ENCODE results near the gene RNF167. TPM values are rescaled to one million over a fixed set of nuclear protein-coding genes. Genes with fewer than 3 reads are reported as not detected.

The RNF167 gene
- total and polyA plus RNA-seq, 2 of the 13 experiments (the other 11 are each of a cell fraction or from before 2014, with no cell fraction given), result 44.1 to 45.4 TPM

DNA sequence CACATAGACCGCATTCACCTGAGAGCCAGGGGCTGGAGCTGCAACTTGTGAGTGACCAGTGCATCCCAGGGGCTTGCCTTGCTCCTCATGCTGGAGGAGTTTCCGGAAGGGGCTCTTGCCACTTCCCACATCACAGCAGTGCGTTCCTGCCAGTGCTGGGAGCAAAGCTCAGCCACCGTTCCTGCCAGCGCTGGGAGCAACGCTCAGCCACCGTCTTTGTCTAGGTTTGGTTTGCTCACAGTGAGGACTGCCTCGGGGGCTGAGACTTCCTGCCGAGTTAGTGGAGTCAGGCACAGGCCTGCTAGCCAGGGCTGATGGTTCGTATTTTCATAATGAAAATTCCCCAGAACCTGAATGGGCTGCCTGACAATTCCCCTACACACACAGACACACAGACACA, 31.8 kb upstream of the RNF167 start (continued):
- TF ChIP-seq, protein P1, sequence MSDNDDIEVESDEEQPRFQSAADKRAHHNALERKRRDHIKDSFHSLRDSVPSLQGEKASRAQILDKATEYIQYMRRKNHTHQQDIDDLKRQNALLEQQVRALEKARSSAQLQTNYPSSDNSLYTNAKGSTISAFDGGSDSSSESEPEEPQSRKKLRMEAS (IDR thresholded peaks at IDR 0.05), result peak; percentile 73
- TF ChIP-seq ZNF331 (CRISPR knock-in tag; IDR thresholded peaks at IDR 0.05) (peak; percentile 68; the same call in 1 of the 2 replicates), ZNF883 (CRISPR knock-in tag; IDR thresholded peaks at IDR 0.05; ENCODE audit: not compliant biosample characterization) (no peak), ZNF143 (CRISPR knock-in tag; IDR thresholded peaks at IDR 0.05) (0 out of 2 replicates have a peak, but pooled peaks have one; percentile 34), ZNF644 (CRISPR knock-in tag; IDR thresholded peaks at IDR 0.05; ENCODE audit: low read depth) (peak; percentile 35; the same call in 1 of the 2 replicates), ELF1 (CRISPR knock-in tag; IDR thresholded peaks at IDR 0.05) (peak; percentile 85), ZNF768 (CRISPR knock-in tag; IDR thresholded peaks at IDR 0.05) (peak; percentile 58; the same call in 1 of the 2 replicates), KAT8 (CRISPR knock-in tag; IDR thresholded peaks at IDR 0.05) (peak; percentile 69; the same call in 1 of the 2 replicates), YEATS4 (CRISPR knock-in tag; IDR thresholded peaks at IDR 0.05; ENCODE audit: borderline replicate concordance) (peak; percentile 48; the same call in 1 of the 2 replicates), ZNF598 (CRISPR knock-in tag; IDR thresholded peaks at IDR 0.05; ENCODE audit: borderline replicate concordance) (0 out of 2 replicates have a peak, but pooled peaks have one; percentile 24), ZNF3 (CRISPR knock-in tag; IDR thresholded peaks at IDR 0.05) (no peak), BRD4 (CRISPR knock-in tag; IDR thresholded peaks at IDR 0.05) (peak; percentile 64; the same call in 1 of the 2 replicates), XRCC5 (optimal IDR thresholded peaks at IDR 0.05; ENCODE audit: low read length) (peak; percentile 49), NFIB (CRISPR knock-in tag; IDR thresholded peaks at IDR 0.05; ENCODE audit: borderline replicate concordance) (no peak), ZNF747 (CRISPR knock-in tag; IDR thresholded peaks at IDR 0.05; ENCODE audit: borderline replicate concordance) (0 out of 2 replicates have a peak, but pooled peaks have one; percentile 11), ZNF136 (CRISPR knock-in tag; IDR thresholded peaks at IDR 0.05; ENCODE audit: low read depth) (0 out of 2 replicates have a peak, but pooled peaks have one; percentile 54), CHCHD3 (CRISPR knock-in tag; IDR thresholded peaks at IDR 0.05) (no peak), ZNF678 (CRISPR knock-in tag; IDR thresholded peaks at IDR 0.05) (no peak), HDAC2 (CRISPR knock-in tag; IDR thresholded peaks at IDR 0.05) (peak; percentile 84), TBX2 (CRISPR knock-in tag; IDR thresholded peaks at IDR 0.05; ENCODE audit: borderline replicate concordance) (0 out of 2 replicates have a peak, but pooled peaks have one; percentile 16)
- TF ChIP-seq, protein P2, sequence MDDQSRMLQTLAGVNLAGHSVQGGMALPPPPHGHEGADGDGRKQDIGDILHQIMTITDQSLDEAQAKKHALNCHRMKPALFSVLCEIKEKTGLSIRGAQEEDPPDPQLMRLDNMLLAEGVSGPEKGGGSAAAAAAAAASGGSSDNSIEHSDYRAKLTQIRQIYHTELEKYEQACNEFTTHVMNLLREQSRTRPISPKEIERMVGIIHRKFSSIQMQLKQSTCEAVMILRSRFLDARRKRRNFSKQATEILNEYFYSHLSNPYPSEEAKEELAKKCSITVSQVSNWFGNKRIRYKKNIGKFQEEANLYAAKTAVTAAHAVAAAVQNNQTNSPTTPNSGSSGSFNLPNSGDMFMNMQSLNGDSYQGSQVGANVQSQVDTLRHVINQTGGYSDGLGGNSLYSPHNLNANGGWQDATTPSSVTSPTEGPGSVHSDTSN (CRISPR knock-in tag; IDR thresholded peaks at IDR 0.05; ENCODE audit: borderline replicate concordance), result no peak
- TF ChIP-seq, protein P3, sequence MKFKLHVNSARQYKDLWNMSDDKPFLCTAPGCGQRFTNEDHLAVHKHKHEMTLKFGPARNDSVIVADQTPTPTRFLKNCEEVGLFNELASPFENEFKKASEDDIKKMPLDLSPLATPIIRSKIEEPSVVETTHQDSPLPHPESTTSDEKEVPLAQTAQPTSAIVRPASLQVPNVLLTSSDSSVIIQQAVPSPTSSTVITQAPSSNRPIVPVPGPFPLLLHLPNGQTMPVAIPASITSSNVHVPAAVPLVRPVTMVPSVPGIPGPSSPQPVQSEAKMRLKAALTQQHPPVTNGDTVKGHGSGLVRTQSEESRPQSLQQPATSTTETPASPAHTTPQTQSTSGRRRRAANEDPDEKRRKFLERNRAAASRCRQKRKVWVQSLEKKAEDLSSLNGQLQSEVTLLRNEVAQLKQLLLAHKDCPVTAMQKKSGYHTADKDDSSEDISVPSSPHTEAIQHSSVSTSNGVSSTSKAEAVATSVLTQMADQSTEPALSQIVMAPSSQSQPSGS (CRISPR knock-in tag; IDR thresholded peaks at IDR 0.05), result peak; percentile 40; the same call in 1 of the 2 replicates
- TF ChIP-seq, protein P4, sequence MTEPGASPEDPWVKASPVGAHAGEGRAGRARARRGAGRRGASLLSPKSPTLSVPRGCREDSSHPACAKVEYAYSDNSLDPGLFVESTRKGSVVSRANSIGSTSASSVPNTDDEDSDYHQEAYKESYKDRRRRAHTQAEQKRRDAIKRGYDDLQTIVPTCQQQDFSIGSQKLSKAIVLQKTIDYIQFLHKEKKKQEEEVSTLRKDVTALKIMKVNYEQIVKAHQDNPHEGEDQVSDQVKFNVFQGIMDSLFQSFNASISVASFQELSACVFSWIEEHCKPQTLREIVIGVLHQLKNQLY (CRISPR knock-in tag; IDR thresholded peaks at IDR 0.05), result no peak; the same call in 1 of the 2 replicates
- TF ChIP-seq, protein P5, sequence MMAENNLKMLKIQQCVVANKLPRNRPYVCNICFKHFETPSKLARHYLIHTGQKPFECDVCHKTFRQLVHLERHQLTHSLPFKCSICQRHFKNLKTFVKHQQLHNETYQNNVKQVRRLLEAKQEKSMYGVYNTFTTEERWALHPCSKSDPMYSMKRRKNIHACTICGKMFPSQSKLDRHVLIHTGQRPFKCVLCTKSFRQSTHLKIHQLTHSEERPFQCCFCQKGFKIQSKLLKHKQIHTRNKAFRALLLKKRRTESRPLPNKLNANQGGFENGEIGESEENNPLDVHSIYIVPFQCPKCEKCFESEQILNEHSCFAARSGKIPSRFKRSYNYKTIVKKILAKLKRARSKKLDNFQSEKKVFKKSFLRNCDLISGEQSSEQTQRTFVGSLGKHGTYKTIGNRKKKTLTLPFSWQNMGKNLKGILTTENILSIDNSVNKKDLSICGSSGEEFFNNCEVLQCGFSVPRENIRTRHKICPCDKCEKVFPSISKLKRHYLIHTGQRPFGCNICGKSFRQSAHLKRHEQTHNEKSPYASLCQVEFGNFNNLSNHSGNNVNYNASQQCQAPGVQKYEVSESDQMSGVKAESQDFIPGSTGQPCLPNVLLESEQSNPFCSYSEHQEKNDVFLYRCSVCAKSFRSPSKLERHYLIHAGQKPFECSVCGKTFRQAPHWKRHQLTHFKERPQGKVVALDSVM (CRISPR knock-in tag; IDR thresholded peaks at IDR 0.05), result peak; percentile 32; the same call in 1 of the 2 replicates
- TF ChIP-seq, protein P6, sequence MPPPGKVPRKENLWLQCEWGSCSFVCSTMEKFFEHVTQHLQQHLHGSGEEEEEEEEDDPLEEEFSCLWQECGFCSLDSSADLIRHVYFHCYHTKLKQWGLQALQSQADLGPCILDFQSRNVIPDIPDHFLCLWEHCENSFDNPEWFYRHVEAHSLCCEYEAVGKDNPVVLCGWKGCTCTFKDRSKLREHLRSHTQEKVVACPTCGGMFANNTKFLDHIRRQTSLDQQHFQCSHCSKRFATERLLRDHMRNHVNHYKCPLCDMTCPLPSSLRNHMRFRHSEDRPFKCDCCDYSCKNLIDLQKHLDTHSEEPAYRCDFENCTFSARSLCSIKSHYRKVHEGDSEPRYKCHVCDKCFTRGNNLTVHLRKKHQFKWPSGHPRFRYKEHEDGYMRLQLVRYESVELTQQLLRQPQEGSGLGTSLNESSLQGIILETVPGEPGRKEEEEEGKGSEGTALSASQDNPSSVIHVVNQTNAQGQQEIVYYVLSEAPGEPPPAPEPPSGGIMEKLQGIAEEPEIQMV (CRISPR knock-in tag; IDR thresholded peaks at IDR 0.05; ENCODE audit: low read depth), result peak; percentile 47; the same call in 1 of the 2 replicates

All from HepG2 (cell line).